Subcutaneous abdominal adipose tissue (tissue), 5 donors: ENCODE measurements around the gene BLACAT1.
"Not testable (repeated sequence)": the region's sequence is repeated elsewhere in the genome, so short reads cannot be mapped to it uniquely, and the experiment has no call there.

Experiments used
- H3K27ac ChIP-seq: one replicate; pipeline ENCODE4 v1.7.0; 2013; ENCODE audit warnings: low read depth, mild to moderate bottlenecking, inconsistent platforms, low read length, moderate library complexity
- H3K27me3 ChIP-seq, 5 donors: one replicate each; pipeline ENCODE4 v1.7.0; 2013; ENCODE audit warnings: low read length in 5 of 5, inconsistent platforms in 1 of 5; ENCODE audit not compliant: control insufficient read depth in 5 of 5, insufficient read depth in 4 of 5
- H3K36me3 ChIP-seq, 5 donors: one replicate each; pipeline ENCODE4 v1.7.0; 2013; ENCODE audit warnings: low read length in 5 of 5; ENCODE audit not compliant: control insufficient read depth in 5 of 5, insufficient read depth in 5 of 5
- H3K4me1 ChIP-seq, 5 donors: one replicate each; pipeline ENCODE4 v1.7.0; 2013; ENCODE audit warnings: low read length in 5 of 5, mild to moderate bottlenecking in 3 of 5, moderate library complexity in 1 of 5; ENCODE audit not compliant: control insufficient read depth in 5 of 5, insufficient read depth in 5 of 5
- H3K4me3 ChIP-seq, 5 donors: one replicate each; pipeline ENCODE4 v1.7.0; 2013; ENCODE audit warnings: low read length in 5 of 5, low read depth in 1 of 5
- H3K9ac ChIP-seq, 5 donors: one replicate each; pipeline ENCODE4 v1.7.0; 2013; ENCODE audit warnings: low read length in 5 of 5, mild to moderate bottlenecking in 4 of 5, moderate library complexity in 3 of 5
- H3K9me3 ChIP-seq, 5 donors: one replicate each; pipeline ENCODE4 v1.7.0; 2013; ENCODE audit warnings: low read length in 5 of 5; ENCODE audit not compliant: control insufficient read depth in 5 of 5
- donor health status: healthy.
- donor health status: healthy.
- donor health status: healthy.
- donor health status: healthy.
- donor health status: healthy.

The BLACAT1 gene

GRCh38 chr1:205484985-205485967 lies 29.4 kb upstream of the BLACAT1 start:
- Histone ChIP-seq H3K4me1 (peaks cover 0 to 8% (median 3%) of the 10 kb centered on the region in 5 donors), H3K9me3 (no peaks in the 10 kb centered on the region), H3K36me3 (no peaks in the 10 kb centered on the region), H3K4me3 (no peak overlapping the region), H3K27me3 (peaks cover 26 to 48% (median 37%) of the 10 kb centered on the region in 5 donors), H3K27ac (no peak overlapping the region), H3K9ac (no peak overlapping the region)

GRCh38 chr1:205483372-205483771 lies 27.5 kb upstream of the BLACAT1 start:
- Histone ChIP-seq H3K9ac (no peak overlapping the region), H3K27ac (no peak overlapping the region), H3K9me3 (no peaks in the 10 kb centered on the region), H3K4me3 (no peak overlapping the region), H3K4me1 (peaks cover 0 to 8% (median 3%) of the 10 kb centered on the region in 5 donors), H3K27me3 (peaks cover 23 to 50% (median 31%) of the 10 kb centered on the region in 5 donors), H3K36me3 (no peaks in the 10 kb centered on the region)

- H3K9me3 ChIP-seq, H3K27ac ChIP-seq, H3K9ac ChIP-seq, H3K36me3 ChIP-seq, H3K4me1 ChIP-seq, H3K4me3 ChIP-seq: not testable (repeated sequence)
- peaks cover 23 to 47% (median 32%) of the 10 kb centered on the region in 5 donors for H3K27me3 ChIP-seq
Observed at GRCh38 chr1:205482587-205482986, 26.7 kb upstream of the BLACAT1 start.

- H3K4me1 ChIP-seq = peaks cover 0 to 8% (median 3%) of the 10 kb centered on the region in 5 donors
- H3K9me3 ChIP-seq = no peaks in the 10 kb centered on the region
- no peak overlapping the region for H3K9ac ChIP-seq
- no peaks in the 10 kb centered on the region for H3K36me3 ChIP-seq
- H3K4me3 ChIP-seq = no peak overlapping the region
- H3K27ac ChIP-seq = no peak overlapping the region
- H3K27me3 ChIP-seq = peaks cover 23 to 48% (median 38%) of the 10 kb centered on the region in 5 donors
Observed at GRCh38 chr1:205481629-205482151, 25.8 kb upstream of the BLACAT1 start.

GRCh38 chr1:205481218-205481617 lies 25.4 kb upstream of the BLACAT1 start:
- Histone ChIP-seq H3K9ac (no peak overlapping the region), H3K27ac (no peak overlapping the region), H3K9me3 (no peaks in the 10 kb centered on the region), H3K4me3 (no peak overlapping the region), H3K36me3 (no peaks in the 10 kb centered on the region), H3K27me3 (peaks cover 23 to 50% (median 41%) of the 10 kb centered on the region in 5 donors), H3K4me1 (peaks cover 0 to 8% (median 3%) of the 10 kb centered on the region in 5 donors)

GRCh38 chr1:205480349-205480985 lies 24.6 kb upstream of the BLACAT1 start:
- H3K4me3 ChIP-seq = no peak overlapping the region
- no peak overlapping the region for H3K27ac ChIP-seq
- peaks cover 0 to 6% (median 4%) of the 10 kb centered on the region in 5 donors for H3K9me3 ChIP-seq
- no peak overlapping the region for H3K9ac ChIP-seq
- H3K36me3 ChIP-seq = no peaks in the 10 kb centered on the region
- H3K27me3 ChIP-seq = peaks cover 23 to 50% (median 41%) of the 10 kb centered on the region in 5 donors
- peaks cover 0 to 4% (median 2%) of the 10 kb centered on the region in 5 donors for H3K4me1 ChIP-seq

GRCh38 chr1:205478985-205479384 lies 23.1 kb upstream of the BLACAT1 start:
- not testable (repeated sequence) for H3K4me3 ChIP-seq, H3K4me1 ChIP-seq, H3K27ac ChIP-seq, H3K9ac ChIP-seq, H3K36me3 ChIP-seq
- Histone ChIP-seq H3K9me3 (peaks cover 4 to 16% (median 12%) of the 10 kb centered on the region in 5 donors), H3K27me3 (peaks cover 24 to 48% (median 37%) of the 10 kb centered on the region in 5 donors)

- Histone ChIP-seq H3K4me3 (no peak overlapping the region), H3K27me3 (peaks cover 24 to 48% (median 37%) of the 10 kb centered on the region in 5 donors), H3K36me3 (no peaks in the 10 kb centered on the region), H3K9me3 (peaks cover 4 to 16% (median 12%) of the 10 kb centered on the region in 5 donors), H3K4me1 (no peaks in the 10 kb centered on the region), H3K27ac (no peak overlapping the region), H3K9ac (no peak overlapping the region)
Observed at GRCh38 chr1:205477759-205478247, 22.0 kb upstream of the BLACAT1 start.

- no peak overlapping the region for H3K4me3 ChIP-seq
- H3K36me3 ChIP-seq = no peaks in the 10 kb centered on the region
- H3K9ac ChIP-seq = no peak overlapping the region
- peaks cover 4 to 16% (median 12%) of the 10 kb centered on the region in 5 donors for H3K9me3 ChIP-seq
- H3K27ac ChIP-seq = no peak overlapping the region
- peaks cover 23 to 49% (median 36%) of the 10 kb centered on the region in 5 donors for H3K27me3 ChIP-seq
- H3K4me1 ChIP-seq = no peaks in the 10 kb centered on the region
Observed at GRCh38 chr1:205477121-205477758, 21.4 kb upstream of the BLACAT1 start.
